Fibroblast of mammary gland (primary cell): ENCODE measurements around the gene PLEKHA7.
"Not testable (repeated sequence)": the region's sequence is repeated elsewhere in the genome, so short reads cannot be mapped to it uniquely, and the experiment has no call there.

Experiments
- DNase-seq: peaks from one replicate; pipeline ENCODE4 v3.0.0-alpha.2; 2010; ENCODE audit warnings: low read depth
- H3K4me3 ChIP-seq: 2 replicates; pipeline ENCODE4 v1.5.1; 2011; ENCODE audit warnings: low read depth, mild to moderate bottlenecking, low read length, moderate library complexity; ENCODE audit not compliant: control insufficient read depth
- TF ChIP-seq, protein P1 (sequence below): conservative IDR thresholded peaks from 2 replicates; pipeline ENCODE4 v1.5.1; 2011; ENCODE audit warnings: low read depth, low read length, inconsistent platforms; ENCODE audit not compliant: control insufficient read depth, insufficient read depth

PLEKHA7 gene

DNA sequence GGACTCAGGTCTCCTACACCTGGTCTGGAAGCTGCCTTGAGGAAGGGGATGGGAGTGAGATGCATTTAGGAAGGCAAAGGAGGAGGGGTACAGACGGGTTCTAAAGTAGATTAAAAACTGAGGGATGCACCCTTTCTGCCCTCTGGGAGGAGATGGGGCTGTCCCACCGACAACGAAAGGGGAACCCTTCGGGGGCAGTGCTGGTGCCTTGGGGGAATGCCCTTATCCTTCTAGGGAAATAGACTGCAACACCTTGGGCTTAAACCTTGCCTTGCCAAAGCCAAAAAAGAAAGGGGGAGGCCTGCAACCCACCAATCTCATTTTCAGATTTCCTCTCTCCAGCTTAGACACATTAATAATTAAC lies 89.8 kb downstream of the PLEKHA7 start:
- H3K4me3 ChIP-seq, result no peak overlapping the region
- TF ChIP-seq, protein P1, sequence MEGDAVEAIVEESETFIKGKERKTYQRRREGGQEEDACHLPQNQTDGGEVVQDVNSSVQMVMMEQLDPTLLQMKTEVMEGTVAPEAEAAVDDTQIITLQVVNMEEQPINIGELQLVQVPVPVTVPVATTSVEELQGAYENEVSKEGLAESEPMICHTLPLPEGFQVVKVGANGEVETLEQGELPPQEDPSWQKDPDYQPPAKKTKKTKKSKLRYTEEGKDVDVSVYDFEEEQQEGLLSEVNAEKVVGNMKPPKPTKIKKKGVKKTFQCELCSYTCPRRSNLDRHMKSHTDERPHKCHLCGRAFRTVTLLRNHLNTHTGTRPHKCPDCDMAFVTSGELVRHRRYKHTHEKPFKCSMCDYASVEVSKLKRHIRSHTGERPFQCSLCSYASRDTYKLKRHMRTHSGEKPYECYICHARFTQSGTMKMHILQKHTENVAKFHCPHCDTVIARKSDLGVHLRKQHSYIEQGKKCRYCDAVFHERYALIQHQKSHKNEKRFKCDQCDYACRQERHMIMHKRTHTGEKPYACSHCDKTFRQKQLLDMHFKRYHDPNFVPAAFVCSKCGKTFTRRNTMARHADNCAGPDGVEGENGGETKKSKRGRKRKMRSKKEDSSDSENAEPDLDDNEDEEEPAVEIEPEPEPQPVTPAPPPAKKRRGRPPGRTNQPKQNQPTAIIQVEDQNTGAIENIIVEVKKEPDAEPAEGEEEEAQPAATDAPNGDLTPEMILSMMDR, result no peak
- no peak for DNase-seq

DNA sequence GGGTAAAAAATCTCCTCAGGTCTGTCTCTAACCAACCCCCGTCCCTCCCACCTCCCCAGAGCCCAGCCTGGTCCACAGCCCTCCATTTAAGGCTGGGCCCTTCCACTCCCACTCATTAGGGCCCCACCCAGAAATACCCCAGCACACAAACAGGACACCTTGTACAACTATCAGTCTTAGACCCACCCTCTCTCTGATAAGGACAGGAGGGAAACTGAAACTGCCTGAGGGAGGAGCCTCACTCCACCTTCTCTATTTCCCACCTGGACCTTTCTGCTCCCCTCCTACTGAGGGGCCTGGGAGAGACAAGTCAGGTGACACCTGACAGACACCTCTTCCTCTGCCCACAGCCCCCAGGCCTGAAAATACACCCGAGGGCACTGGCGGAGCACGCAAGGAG lies 90.2 kb downstream of the PLEKHA7 start:
- H3K4me3 ChIP-seq, result no peak overlapping the region
- DNase-seq, result no peak
- TF ChIP-seq, protein P1, result no peak

DNA sequence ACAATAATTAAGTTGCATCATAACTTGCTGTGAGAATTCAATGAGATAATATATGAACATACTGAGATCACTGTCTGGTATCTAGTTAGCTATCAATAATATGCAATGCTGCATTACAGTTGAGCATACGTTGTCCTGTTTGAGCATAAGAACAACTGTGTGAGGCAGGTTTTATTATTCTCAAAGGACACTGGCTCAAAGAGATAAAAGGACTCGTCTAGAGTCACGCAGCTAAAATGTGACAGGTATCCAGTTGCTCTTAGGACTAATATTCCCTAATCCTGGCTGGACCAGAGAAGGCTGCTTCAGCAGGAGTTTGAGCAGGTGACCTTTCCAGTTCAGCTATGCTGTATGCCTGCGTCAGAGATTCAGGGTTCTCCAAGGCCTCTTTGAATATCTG lies 92.5 kb downstream of the PLEKHA7 start:
- no peak overlapping the region for H3K4me3 ChIP-seq
- DNase-seq, result no peak
- TF ChIP-seq, protein P1, result no peak

DNA sequence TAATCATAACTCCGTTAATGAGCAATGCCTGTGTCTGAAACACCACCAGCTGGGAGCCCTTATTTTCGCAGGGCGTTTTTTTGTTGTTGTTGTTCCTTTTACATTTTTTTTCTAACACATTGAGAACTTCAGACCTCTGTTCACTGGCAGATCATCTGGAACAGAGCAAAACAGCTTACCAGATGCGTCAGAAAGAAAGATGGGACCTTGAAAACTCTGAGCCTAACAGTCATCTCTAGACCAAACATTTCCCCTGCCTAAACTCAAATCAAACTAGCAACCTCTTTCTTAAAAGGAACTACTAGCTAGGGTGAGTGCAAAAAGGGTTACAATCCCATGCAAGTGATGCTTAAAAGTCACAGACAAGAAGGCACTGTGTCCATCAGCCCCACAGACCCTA lies 93.2 kb downstream of the PLEKHA7 start:
- TF ChIP-seq, protein P1, result no peak
- no peak for DNase-seq
- H3K4me3 ChIP-seq, result no peak overlapping the region

DNA sequence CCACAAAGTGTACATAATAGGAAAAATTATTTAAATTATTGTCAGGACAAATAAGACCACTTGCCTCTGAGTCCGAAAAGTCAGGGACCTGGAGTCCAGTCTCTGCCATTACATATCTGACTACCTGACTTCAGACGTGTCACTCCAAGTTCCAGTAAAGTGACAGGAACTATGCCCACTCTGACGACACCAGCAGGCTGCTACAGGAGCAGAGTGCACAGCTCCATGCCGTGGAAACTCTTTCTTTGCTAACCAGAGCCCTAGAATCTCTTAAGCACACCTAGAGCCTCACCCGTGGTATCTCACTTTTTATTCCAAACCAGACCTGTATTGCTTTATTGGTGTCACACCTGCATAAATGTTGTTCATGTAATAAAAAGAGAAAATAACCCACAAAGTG lies 93.7 kb downstream of the PLEKHA7 start:
- no peak overlapping the region for H3K4me3 ChIP-seq
- no peak for DNase-seq
- TF ChIP-seq, protein P1, result no peak

DNA sequence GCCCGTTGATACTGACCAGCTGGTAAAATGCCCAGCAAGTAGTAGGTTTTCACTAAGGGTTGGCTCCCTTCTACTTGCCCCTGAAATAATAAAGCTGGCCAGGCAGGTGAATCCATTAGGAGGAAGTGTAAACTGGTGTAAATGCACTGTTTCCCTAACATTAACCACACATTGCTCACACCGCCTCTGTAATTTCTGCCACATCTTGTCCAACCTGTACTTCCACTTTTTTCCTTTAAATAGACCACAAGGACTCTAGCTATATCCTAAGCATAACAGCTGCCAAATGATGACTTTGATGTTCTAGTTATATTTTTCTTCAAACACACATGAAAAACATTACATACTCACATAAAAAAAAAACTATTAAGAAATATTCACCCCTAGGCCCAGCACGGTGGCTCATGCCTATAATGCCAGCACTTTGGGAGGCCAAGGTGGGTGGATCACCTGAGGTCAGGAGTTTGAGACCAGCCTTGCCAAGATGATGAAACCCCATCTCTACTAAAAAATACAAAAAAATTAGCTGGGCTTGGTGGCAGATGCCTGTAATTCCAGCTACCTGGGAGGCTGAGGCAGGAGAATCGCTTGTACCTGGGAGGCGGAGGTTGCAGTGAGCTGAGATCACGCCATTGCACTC lies 95.6 kb downstream of the PLEKHA7 start:
- DNase-seq, H3K4me3 ChIP-seq: not testable (repeated sequence)

DNA sequence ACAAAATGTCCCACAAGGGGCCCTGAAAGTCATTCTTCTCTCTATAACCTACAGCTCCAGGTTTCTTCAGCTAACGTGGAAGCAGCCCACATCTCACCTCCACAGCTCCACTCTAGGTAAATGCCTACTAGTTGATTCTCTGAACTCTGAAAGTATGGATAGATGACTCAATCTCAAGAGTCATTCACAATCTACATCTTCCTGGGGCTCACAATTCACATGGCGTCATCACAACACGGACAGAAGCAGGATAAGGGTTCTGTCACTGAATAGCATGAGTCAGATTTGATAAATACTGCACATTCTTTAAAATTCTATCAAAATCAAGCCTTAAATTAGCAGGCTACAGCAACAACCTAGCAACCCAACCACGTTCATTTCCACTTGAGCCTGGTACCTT lies 96.3 kb downstream of the PLEKHA7 start:
- H3K4me3 ChIP-seq, result no peak overlapping the region
- no peak for DNase-seq
- TF ChIP-seq, protein P1, result no peak
